ENCODE data around the gene DENND1A.

DNA sequence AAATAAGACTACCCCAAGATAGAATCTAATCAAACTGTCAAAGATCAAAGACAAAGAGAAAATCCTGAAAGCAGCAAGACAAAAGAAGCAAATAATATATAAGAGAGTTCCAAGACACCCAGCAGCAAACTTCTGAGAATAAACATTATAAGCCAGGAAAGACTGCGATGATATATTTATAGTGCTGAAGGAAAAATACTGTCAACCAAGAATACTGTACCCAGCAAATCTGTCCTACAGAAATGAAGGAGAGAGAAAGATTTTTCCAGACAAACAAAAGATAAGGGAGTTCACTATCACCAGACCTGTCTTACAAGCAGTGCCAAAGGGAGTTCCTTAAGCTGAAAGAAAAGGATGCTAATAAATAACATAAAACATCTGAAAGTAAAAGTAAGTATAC lies 227.4 kb downstream of the DENND1A start:
- TF ChIP-seq, protein P1, sequence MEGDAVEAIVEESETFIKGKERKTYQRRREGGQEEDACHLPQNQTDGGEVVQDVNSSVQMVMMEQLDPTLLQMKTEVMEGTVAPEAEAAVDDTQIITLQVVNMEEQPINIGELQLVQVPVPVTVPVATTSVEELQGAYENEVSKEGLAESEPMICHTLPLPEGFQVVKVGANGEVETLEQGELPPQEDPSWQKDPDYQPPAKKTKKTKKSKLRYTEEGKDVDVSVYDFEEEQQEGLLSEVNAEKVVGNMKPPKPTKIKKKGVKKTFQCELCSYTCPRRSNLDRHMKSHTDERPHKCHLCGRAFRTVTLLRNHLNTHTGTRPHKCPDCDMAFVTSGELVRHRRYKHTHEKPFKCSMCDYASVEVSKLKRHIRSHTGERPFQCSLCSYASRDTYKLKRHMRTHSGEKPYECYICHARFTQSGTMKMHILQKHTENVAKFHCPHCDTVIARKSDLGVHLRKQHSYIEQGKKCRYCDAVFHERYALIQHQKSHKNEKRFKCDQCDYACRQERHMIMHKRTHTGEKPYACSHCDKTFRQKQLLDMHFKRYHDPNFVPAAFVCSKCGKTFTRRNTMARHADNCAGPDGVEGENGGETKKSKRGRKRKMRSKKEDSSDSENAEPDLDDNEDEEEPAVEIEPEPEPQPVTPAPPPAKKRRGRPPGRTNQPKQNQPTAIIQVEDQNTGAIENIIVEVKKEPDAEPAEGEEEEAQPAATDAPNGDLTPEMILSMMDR (IDR thresholded peaks at IDR 0.05): no peak
- no peak for TF ChIP-seq EZH2 (IDR thresholded peaks at IDR 0.05)
- no peak for TF ChIP-seq EZH2phosphoT487 (IDR thresholded peaks at IDR 0.05)
